B cell (primary cell): Measurements from ENCODE around the gene LNPK. TPM values are rescaled to one million over a fixed set of nuclear protein-coding genes. Genes with fewer than 3 reads are reported as not detected.
"Not testable (repeated sequence)": the region's sequence is repeated elsewhere in the genome, so short reads cannot be mapped to it uniquely, and the experiment has no call there.

Experiments used
- ATAC-seq: fragments of 200-7000 bp; cut with Tn5 transposase; one replicate; pipeline ENCODE4 v1.10.0; 2021; ENCODE audit warnings: low read depth, mild to moderate bottlenecking, moderate number of reproducible peaks, moderate library complexity
- CTCF ChIA-PET: fragments of 350-600 bp; sonication (Branson Sonifier 250); formaldehyde crosslinking; loops from one replicate; lab custom pipeline; 2021; ENCODE audit warnings: antibody characterized with exemption, inconsistent platforms; lab: Charles Lee
- POLR2A ChIA-PET: fragments of 350-600 bp; sonication (Branson Sonifier 250); formaldehyde crosslinking; loops from one replicate; lab custom pipeline; 2021; ENCODE audit warnings: antibody characterized with exemption; lab: Charles Lee
- DNase-seq: peaks from one replicate; pipeline ENCODE4 v3.0.0; 2013
- H2AFZ ChIP-seq: 2 replicates; pipeline ENCODE4 v1.6.1; 2012; ENCODE audit warnings: mild to moderate bottlenecking, low read depth, low read length; ENCODE audit not compliant: insufficient read depth, poor library complexity, severe bottlenecking
- H3K27ac ChIP-seq, 2 donors: 1 replicate in 1 of 2; 2 replicates in 1 of 2; pipeline ENCODE4 v1.5.1; 2012 to 2013; ENCODE audit warnings: low read length in 2 of 2, mild to moderate bottlenecking in 2 of 2, moderate library complexity in 1 of 2
- H3K27me3 ChIP-seq, 4 experiments: fragments of 200-600 bp in 1 of 4; sonication (generic) in 1 of 4; replicated peaks in 1 of 4; 1 replicate in 2 of 4; 2 replicates in 2 of 4; pipeline versions ENCODE4 v1.6.1 to v1.7.0; 2013 to 2016; ENCODE audit warnings: low read length in 3 of 4, mild to moderate bottlenecking in 2 of 4, mixed read lengths in 1 of 4, moderate library complexity in 1 of 4; ENCODE audit not compliant: insufficient read depth in 4 of 4, control insufficient read depth in 3 of 4; ENCODE audit errors: control extremely low read depth in 1 of 4
- H3K36me3 ChIP-seq, 2 experiments: replicated peaks in 1 of 2; 1 replicate in 1 of 2; 2 replicates in 1 of 2; pipeline versions ENCODE4 v1.6.1 to v1.7.1; 2013; ENCODE audit warnings: low read length in 1 of 2; ENCODE audit not compliant: insufficient read depth in 2 of 2, control insufficient read depth in 1 of 2; ENCODE audit errors: control extremely low read depth in 1 of 2, extremely low read depth in 1 of 2
- H3K4me1 ChIP-seq, 2 donors: fragments of 200-600 bp in 1 of 2; sonication (generic) in 1 of 2; 1 replicate in 1 of 2; 2 replicates in 1 of 2; pipeline versions ENCODE4 v1.5.1 to v1.6.1; 2013 to 2017; ENCODE audit warnings: low read length in 2 of 2; ENCODE audit not compliant: control insufficient read depth in 2 of 2, insufficient read depth in 2 of 2
- H3K4me2 ChIP-seq: replicated peaks from 2 replicates; pipeline ENCODE3; 2012; ENCODE audit warnings: mild to moderate bottlenecking, low read depth, low read length; ENCODE audit not compliant: poor library complexity, severe bottlenecking
- H3K4me3 ChIP-seq, 5 experiments: fragments of 200-600 bp in 1 of 5; sonication (generic) in 1 of 5; 1 replicate in 3 of 5; 2 replicates in 2 of 5; pipeline versions ENCODE4 v1.5.1 to v1.7.0; 2011 to 2016; ENCODE audit warnings: low read length in 4 of 5, mild to moderate bottlenecking in 4 of 5, low read depth in 2 of 5, control low read depth in 1 of 5, moderate library complexity in 1 of 5; ENCODE audit not compliant: insufficient read depth in 1 of 5; ENCODE audit errors: control extremely low read depth in 1 of 5, extremely low read depth in 1 of 5
- H3K79me2 ChIP-seq: fragments of 200-600 bp; sonication (generic); one replicate; pipeline ENCODE4 v1.6.0; 2016; ENCODE audit warnings: low read length; ENCODE audit not compliant: control insufficient read depth, insufficient read depth
- H3K9ac ChIP-seq: fragments of 200-600 bp; sonication (generic); 2 replicates; pipeline ENCODE4 v1.6.1; 2017; ENCODE audit warnings: mild to moderate bottlenecking, low read length, moderate library complexity
- H3K9me3 ChIP-seq, 3 donors: one replicate each; pipeline versions ENCODE4 v1.6.1 to v1.7.1; 2013; ENCODE audit warnings: low read length in 2 of 3; ENCODE audit not compliant: control insufficient read depth in 2 of 3, insufficient read depth in 1 of 3; ENCODE audit errors: control extremely low read depth in 1 of 3
- H4K20me1 ChIP-seq: 2 replicates; pipeline ENCODE4 v1.6.0; 2012; ENCODE audit warnings: mild to moderate bottlenecking, low read length; ENCODE audit not compliant: insufficient read depth, control insufficient read depth, poor library complexity, severe bottlenecking
- H3K27ac Mint-ChIP-seq: one replicate; pipeline ENCODE4 v1.8.0; 2021; ENCODE audit warnings: mixed read lengths
- H3K27me3 Mint-ChIP-seq: one replicate; pipeline ENCODE4 v1.8.0; 2021; ENCODE audit warnings: mixed read lengths
- H3K4me1 Mint-ChIP-seq: one replicate; pipeline ENCODE4 v1.8.0; 2021; ENCODE audit warnings: mixed read lengths
- H3K4me3 Mint-ChIP-seq: one replicate; pipeline ENCODE4 v1.8.0; 2021; ENCODE audit warnings: mixed read lengths
- H3K9me3 Mint-ChIP-seq: one replicate; pipeline ENCODE4 v1.8.0; 2022; ENCODE audit warnings: mixed read lengths; ENCODE audit not compliant: insufficient read depth
- CTCF ChIP-seq: fragments of 200-600 bp; IDR thresholded peaks from one replicate; pipeline ENCODE4 v1.8.0; 2022; ENCODE audit warnings: antibody characterized with exemption, mild to moderate bottlenecking
- EZH2 ChIP-seq: IDR thresholded peaks from 2 replicates; pipeline ENCODE4 v1.6.1; 2012; ENCODE audit warnings: borderline replicate concordance, low read depth, mild to moderate bottlenecking, moderate library complexity, low read length; ENCODE audit not compliant: insufficient read depth, poor library complexity, severe bottlenecking
- WGBS: methylation state at CpG from one replicate; pipeline ENCODE4 v1.1.5; 2013; ENCODE audit warnings: missing lambda C conversion rate; ENCODE audit not compliant: insufficient coverage; 5-methylcytosine and 5-hydroxymethylcytosine counted together
- intact Hi-C: fragments of 100-400 bp; cut with micrococcal nuclease; formaldehyde crosslinking; loops from one replicate; pipeline ENCODE4 v1.10.0; 2022
- polyA plus RNA-seq: library from polyadenylated mRNA; depleted of rRNA; stranded (reverse); fragments of >200 nt; gene quantifications from 2 replicates; pipeline ENCODE4 v1.2.3, GENCODE V29; 2012
- total RNA-seq, 2 donors: library from RNA; stranded (reverse); fragments of 120-200 nt in 1 of 2; gene quantifications; 1 replicate in 1 of 2; 2 replicates in 1 of 2; pipeline versions ENCODE4 v1.2.3 to v1.2.4, GENCODE V29; 2013 to 2022

The LNPK gene
- total and polyA plus RNA-seq, 2 donors (not counting 1 experiment from before 2014, with no cell fraction given) = 3.2 to 15.9 TPM

GRCh38 chr2:175903384-175903936, 98.6 kb downstream of the LNPK start:
- CTCF ChIA-PET = no interaction called here
- H3K4me3 ChIP-seq = no peak overlapping the region
- no peak overlapping the region for H2AFZ ChIP-seq
- Mint-ChIP-seq H3K4me1 (peaks cover 6% of the 10 kb centered on the region), H3K27ac (no peak overlapping the region), H3K9me3 (no peaks in the 10 kb centered on the region), H3K4me3 (no peak overlapping the region), H3K27me3 (peaks cover 11% of the 10 kb centered on the region)
- H3K27me3 ChIP-seq = peaks cover 0 to 3% (median 0%) of the 10 kb centered on the region in 4 experiments
- DNase-seq = no peak
- WGBS = no CpG with 5 or more reads among the region's 1 CpG
- no peaks in the 10 kb centered on the region for H3K36me3 ChIP-seq
- TF ChIP-seq EZH2 (no peak), CTCF (no peak)
- no peaks in the 10 kb centered on the region for H3K79me2 ChIP-seq
- peaks cover 0 to 6% of the 10 kb centered on the region in 2 donors for H3K4me1 ChIP-seq
- ATAC-seq = no peak
- no peaks in the 10 kb centered on the region for H3K9me3 ChIP-seq
- POLR2A ChIA-PET = no interaction called here
- no peak overlapping the region for H3K27ac ChIP-seq
- intact Hi-C loops = no loop called here
- H3K9ac ChIP-seq = no peak overlapping the region
- H4K20me1 ChIP-seq = no peaks in the 10 kb centered on the region
- H3K4me2 ChIP-seq = no peak overlapping the region

- H3K79me2 ChIP-seq, H3K4me1 Mint-ChIP-seq, H3K4me1 ChIP-seq, H3K4me3 Mint-ChIP-seq, ATAC-seq, H4K20me1 ChIP-seq, H3K9me3 Mint-ChIP-seq, H2AFZ ChIP-seq, H3K4me2 ChIP-seq, H3K27ac Mint-ChIP-seq, CTCF ChIA-PET, POLR2A ChIA-PET, H3K36me3 ChIP-seq, H3K9ac ChIP-seq, H3K27ac ChIP-seq, H3K27me3 ChIP-seq, DNase-seq, H3K9me3 ChIP-seq, H3K4me3 ChIP-seq, intact Hi-C loops: not testable (repeated sequence)
- WGBS = no CpG with 5 or more reads among the region's 1 CpG
- H3K27me3 Mint-ChIP-seq = peaks cover 16% of the 10 kb centered on the region
These were observed 106.1 kb downstream of the LNPK start for GRCh38 chr2:175895957-175896356.
